ENCODE measurements around the gene SULT1C4. TPM values are rescaled to one million over a fixed set of nuclear protein-coding genes. Genes with fewer than 3 reads are reported as not detected.

Gene SULT1C4
- total RNA-seq, 1 donor = not detected

DNA sequence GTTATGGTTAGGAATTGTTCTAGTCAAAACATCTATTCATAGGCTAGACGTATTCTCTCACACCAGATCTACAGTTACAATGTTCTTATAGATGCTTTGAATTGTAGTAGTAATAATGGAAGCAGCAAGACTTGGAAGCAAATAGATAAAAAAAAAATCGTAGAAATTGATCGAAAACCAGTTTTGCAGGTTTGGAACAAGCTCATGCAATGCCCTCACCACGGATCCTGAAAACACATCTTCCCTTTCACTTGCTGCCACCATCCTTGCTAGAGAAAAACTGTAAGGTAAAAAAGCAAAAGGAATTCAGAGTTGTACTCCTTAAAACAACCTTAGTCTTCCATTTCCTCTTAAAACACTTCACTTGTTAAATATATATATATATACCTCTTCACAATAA, 4.4 kb downstream of the SULT1C4 start:
- no peaks in the 10 kb centered on the region for H3K9me3 ChIP-seq (ENCODE audit: low read depth, low read length)
- H3K27me3 ChIP-seq (ENCODE audit: insufficient read depth, low read length) = no peaks in the 10 kb centered on the region
- H2AFZ ChIP-seq (ENCODE audit: low read length) = no peak overlapping the region
- no peak overlapping the region for H3K27ac ChIP-seq (ENCODE audit: low read depth, low read length)
- H3K36me3 ChIP-seq (ENCODE audit: insufficient read depth, low read length) = no peaks in the 10 kb centered on the region
- peaks cover 6% of the 10 kb centered on the region for H3K4me1 ChIP-seq (ENCODE audit: insufficient read depth, low read length)
- H4K20me1 ChIP-seq (ENCODE audit: insufficient read depth, low read length) = no peaks in the 10 kb centered on the region
- no peak overlapping the region for H3K4me2 ChIP-seq (ENCODE audit: insufficient read depth, low read length)
- TF ChIP-seq, protein P1, sequence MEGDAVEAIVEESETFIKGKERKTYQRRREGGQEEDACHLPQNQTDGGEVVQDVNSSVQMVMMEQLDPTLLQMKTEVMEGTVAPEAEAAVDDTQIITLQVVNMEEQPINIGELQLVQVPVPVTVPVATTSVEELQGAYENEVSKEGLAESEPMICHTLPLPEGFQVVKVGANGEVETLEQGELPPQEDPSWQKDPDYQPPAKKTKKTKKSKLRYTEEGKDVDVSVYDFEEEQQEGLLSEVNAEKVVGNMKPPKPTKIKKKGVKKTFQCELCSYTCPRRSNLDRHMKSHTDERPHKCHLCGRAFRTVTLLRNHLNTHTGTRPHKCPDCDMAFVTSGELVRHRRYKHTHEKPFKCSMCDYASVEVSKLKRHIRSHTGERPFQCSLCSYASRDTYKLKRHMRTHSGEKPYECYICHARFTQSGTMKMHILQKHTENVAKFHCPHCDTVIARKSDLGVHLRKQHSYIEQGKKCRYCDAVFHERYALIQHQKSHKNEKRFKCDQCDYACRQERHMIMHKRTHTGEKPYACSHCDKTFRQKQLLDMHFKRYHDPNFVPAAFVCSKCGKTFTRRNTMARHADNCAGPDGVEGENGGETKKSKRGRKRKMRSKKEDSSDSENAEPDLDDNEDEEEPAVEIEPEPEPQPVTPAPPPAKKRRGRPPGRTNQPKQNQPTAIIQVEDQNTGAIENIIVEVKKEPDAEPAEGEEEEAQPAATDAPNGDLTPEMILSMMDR (IDR thresholded peaks at IDR 0.05; ENCODE audit: extremely low read depth, low read depth, low read length) = no peak
- H3K4me3 ChIP-seq (ENCODE audit: insufficient read depth, low read length) = no peak overlapping the region
- DNase-seq (ENCODE audit: insufficient read length, low spot score, missing footprints) = no peak
- H3K79me2 ChIP-seq (ENCODE audit: insufficient read depth, low read length) = no peaks in the 10 kb centered on the region

DNA sequence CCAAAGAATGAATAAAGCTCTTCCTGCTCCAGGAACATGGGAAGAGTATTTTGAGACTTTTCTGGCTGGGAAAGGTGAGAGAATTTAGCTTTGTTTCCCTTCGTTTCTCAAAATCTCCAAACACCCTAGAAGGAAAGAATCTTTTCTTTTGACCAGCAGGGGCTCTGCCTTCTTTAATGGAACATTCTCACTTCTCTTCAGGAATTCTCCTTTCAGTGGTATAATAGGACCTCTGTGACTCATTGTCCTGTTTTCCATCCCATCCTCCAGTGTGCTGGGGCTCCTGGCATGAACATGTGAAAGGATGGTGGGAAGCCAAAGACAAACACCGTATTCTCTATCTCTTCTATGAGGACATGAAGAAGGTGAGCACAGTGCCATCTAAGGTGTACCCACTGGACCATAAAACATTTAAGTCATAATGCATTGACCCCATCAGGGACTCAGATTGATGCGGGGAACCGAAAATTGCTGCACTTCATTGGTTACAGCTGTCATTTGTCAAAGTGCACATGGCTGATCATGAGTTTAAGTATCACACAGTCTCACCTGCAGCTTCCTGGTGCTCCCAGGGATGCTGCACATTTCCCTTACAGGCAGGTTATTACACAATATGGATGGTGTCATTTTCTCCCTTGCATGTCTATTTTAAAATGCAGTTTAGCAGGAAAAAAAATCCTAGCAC, 5.5 kb downstream of the SULT1C4 start:
- no peak overlapping the region for H3K4me3 ChIP-seq (ENCODE audit: insufficient read depth, low read length)
- TF ChIP-seq, protein P1 (IDR thresholded peaks at IDR 0.05; ENCODE audit: extremely low read depth, low read depth, low read length) = peak; percentile 29
- H3K4me1 ChIP-seq (ENCODE audit: insufficient read depth, low read length) = no peaks in the 10 kb centered on the region
- H2AFZ ChIP-seq (ENCODE audit: low read length) = no peak overlapping the region
- no peak overlapping the region for H3K4me2 ChIP-seq (ENCODE audit: insufficient read depth, low read length)
- DNase-seq (ENCODE audit: insufficient read length, low spot score, missing footprints) = peak; percentile 46
- H3K9me3 ChIP-seq (ENCODE audit: low read depth, low read length) = no peaks in the 10 kb centered on the region
- H3K27me3 ChIP-seq (ENCODE audit: insufficient read depth, low read length) = no peaks in the 10 kb centered on the region
- H4K20me1 ChIP-seq (ENCODE audit: insufficient read depth, low read length) = no peaks in the 10 kb centered on the region
- no peaks in the 10 kb centered on the region for H3K36me3 ChIP-seq (ENCODE audit: insufficient read depth, low read length)
- H3K79me2 ChIP-seq (ENCODE audit: insufficient read depth, low read length) = no peaks in the 10 kb centered on the region
- no peak overlapping the region for H3K27ac ChIP-seq (ENCODE audit: low read depth, low read length)

DNA sequence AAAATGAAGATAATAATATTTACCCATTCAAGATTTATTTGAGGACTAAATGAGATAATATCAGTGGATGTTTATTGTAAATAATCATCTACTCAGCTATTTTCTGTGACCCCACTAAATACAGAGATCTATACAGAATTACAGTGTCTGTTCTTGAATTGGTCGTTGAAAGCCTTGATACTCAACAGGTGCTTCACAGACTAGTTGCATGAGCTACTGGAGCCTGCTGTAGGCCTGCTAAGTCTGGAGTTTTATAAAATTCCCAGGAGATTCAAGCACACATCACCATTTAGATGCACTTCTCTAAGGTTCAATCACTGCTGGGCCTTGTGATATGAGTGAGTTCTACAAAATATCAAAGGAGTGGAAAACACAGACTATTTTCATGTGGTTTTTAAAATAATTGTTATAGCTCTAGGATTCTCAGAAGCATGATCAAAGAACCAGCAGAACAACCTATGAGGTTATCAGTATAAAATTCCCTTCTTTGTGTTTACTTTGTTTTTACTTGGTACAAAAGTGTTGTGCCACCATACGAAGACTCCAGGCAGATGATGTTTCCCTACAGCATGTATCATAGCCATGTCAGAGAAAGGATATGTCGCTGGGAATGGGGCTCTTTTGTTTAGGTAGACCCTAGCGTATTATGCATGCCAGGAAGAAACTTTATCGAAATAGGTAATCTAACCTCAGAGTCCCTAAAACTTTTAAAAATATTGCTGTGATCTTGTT, 7.1 kb downstream of the SULT1C4 start:
- Histone ChIP-seq H3K36me3 (ENCODE audit: insufficient read depth, low read length) (no peaks in the 10 kb centered on the region), H3K4me2 (ENCODE audit: insufficient read depth, low read length) (no peak overlapping the region), H3K9me3 (ENCODE audit: low read depth, low read length) (no peaks in the 10 kb centered on the region), H2AFZ (ENCODE audit: low read length) (no peak overlapping the region), H4K20me1 (ENCODE audit: insufficient read depth, low read length) (no peaks in the 10 kb centered on the region), H3K4me3 (ENCODE audit: insufficient read depth, low read length) (no peak overlapping the region), H3K79me2 (ENCODE audit: insufficient read depth, low read length) (no peaks in the 10 kb centered on the region), H3K27ac (ENCODE audit: low read depth, low read length) (no peak overlapping the region), H3K4me1 (ENCODE audit: insufficient read depth, low read length) (no peaks in the 10 kb centered on the region), H3K27me3 (ENCODE audit: insufficient read depth, low read length) (no peaks in the 10 kb centered on the region)
- TF ChIP-seq, protein P1 (IDR thresholded peaks at IDR 0.05; ENCODE audit: extremely low read depth, low read depth, low read length) = no peak
- DNase-seq (ENCODE audit: insufficient read length, low spot score, missing footprints) = peak; percentile 39

DNA sequence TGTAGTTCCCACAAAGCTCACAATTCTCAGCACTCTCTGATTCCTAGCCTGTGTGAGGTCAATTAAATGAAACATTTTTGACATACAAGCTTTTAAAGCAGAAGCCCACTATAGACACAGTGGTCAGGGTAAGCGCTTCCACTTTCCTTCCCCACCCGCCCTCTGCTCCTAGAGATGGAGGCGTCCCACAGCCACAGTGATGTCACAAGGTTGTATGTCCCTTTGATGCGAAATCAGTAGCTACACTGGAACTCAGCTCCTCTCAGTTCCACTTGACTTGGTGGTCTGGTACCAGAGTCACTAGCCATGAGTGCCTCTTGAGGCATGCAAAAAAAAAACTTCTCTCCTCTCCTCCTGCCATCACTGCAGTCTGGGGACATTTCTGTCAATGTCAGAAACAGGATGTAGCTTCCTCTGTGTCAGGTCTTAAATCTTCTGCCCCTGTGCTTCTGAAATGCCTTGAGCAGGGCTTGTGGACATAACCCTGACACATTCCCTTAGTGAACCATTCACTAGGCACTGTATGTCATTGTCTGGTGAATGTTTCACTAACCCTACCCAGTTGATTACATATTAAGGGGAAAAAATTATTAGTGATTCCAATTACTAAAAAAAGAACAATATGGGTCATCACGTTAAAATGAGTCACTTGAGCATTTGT, 7.8 kb downstream of the SULT1C4 start:
- Histone ChIP-seq H3K4me1 (ENCODE audit: insufficient read depth, low read length) (no peaks in the 10 kb centered on the region), H3K9me3 (ENCODE audit: low read depth, low read length) (no peaks in the 10 kb centered on the region), H3K36me3 (ENCODE audit: insufficient read depth, low read length) (no peaks in the 10 kb centered on the region), H3K27ac (ENCODE audit: low read depth, low read length) (no peak overlapping the region), H3K27me3 (ENCODE audit: insufficient read depth, low read length) (no peaks in the 10 kb centered on the region), H3K4me3 (ENCODE audit: insufficient read depth, low read length) (no peak overlapping the region), H2AFZ (ENCODE audit: low read length) (no peak overlapping the region), H4K20me1 (ENCODE audit: insufficient read depth, low read length) (no peaks in the 10 kb centered on the region), H3K79me2 (ENCODE audit: insufficient read depth, low read length) (no peaks in the 10 kb centered on the region), H3K4me2 (ENCODE audit: insufficient read depth, low read length) (no peak overlapping the region)
- TF ChIP-seq, protein P1 (IDR thresholded peaks at IDR 0.05; ENCODE audit: extremely low read depth, low read depth, low read length) = no peak
- no peak for DNase-seq (ENCODE audit: insufficient read length, low spot score, missing footprints)

Data from osteoblast (primary cell).